Lower lobe of right lung (tissue), 2 donors: Measurements from ENCODE around the gene RAB11A. TPM values are rescaled to one million over a fixed set of nuclear protein-coding genes. Genes with fewer than 3 reads are reported as not detected.

Source experiments
- ATAC-seq, 2 donors: fragments of 200-7000 bp; cut with Tn5 transposase; one replicate each; pipeline ENCODE4 v1.9.1; 2020 to 2022; ENCODE audit warnings: mild to moderate bottlenecking in 2 of 2, moderate library complexity in 2 of 2
- DNase-seq: peaks from one replicate; pipeline ENCODE4 v3.0.0-alpha.2; 2020
- H3K27ac ChIP-seq: fragments of 200-600 bp; one replicate; pipeline ENCODE4 v1.8.0; 2022
- H3K27me3 ChIP-seq: fragments of 200-600 bp; one replicate; pipeline ENCODE4 v1.8.0; 2022; ENCODE audit warnings: low read depth
- H3K36me3 ChIP-seq: fragments of 200-600 bp; one replicate; pipeline ENCODE4 v1.8.0; 2022; ENCODE audit warnings: mild to moderate bottlenecking
- H3K4me1 ChIP-seq: fragments of 200-600 bp; one replicate; pipeline ENCODE4 v1.8.0; 2022
- H3K4me3 ChIP-seq: fragments of 200-600 bp; one replicate; pipeline ENCODE4 v1.8.0; 2022; ENCODE audit warnings: mild to moderate bottlenecking
- H3K9me3 ChIP-seq: fragments of 200-600 bp; one replicate; pipeline ENCODE4 v1.8.0; 2022
- intact Hi-C: fragments of 100-400 bp; cut with DNase I; formaldehyde crosslinking; loops from one replicate; pipeline ENCODE4 v1.11.0; 2022
- total RNA-seq: library from RNA; stranded (reverse); fragmentation: NEBNext Ultra II Directional; extraction: Animal tissue kit (Norgen Biotek cat#: 25700); gene quantifications from one replicate; pipeline ENCODE4 v1.2.1, GENCODE V29; 2021
- TF ChIP-seq, protein P1 (sequence below): fragments of 200-600 bp; IDR thresholded peaks from one replicate; pipeline ENCODE4 v1.8.0; 2022; ENCODE audit warnings: antibody characterized with exemption, mild to moderate bottlenecking
- donor health status: DM: no; HTN: yes; CAD: no; lungs with severe emphysema.

The RAB11A gene
- total RNA-seq, 1 donor from 2014 or later: 218 TPM

GRCh38 chr15:65900488-65900887, 31.2 kb downstream of the RAB11A start:
- H3K36me3 ChIP-seq: peaks cover 41% of the 10 kb centered on the region
- no peak overlapping the region for H3K27ac ChIP-seq
- intact Hi-C loops: no loop called here
- no peaks in the 10 kb centered on the region for H3K27me3 ChIP-seq
- DNase-seq: no peak
- ATAC-seq: no peak
- peaks cover 29% of the 10 kb centered on the region for H3K4me1 ChIP-seq
- no peaks in the 10 kb centered on the region for H3K9me3 ChIP-seq
- TF ChIP-seq, protein P1, sequence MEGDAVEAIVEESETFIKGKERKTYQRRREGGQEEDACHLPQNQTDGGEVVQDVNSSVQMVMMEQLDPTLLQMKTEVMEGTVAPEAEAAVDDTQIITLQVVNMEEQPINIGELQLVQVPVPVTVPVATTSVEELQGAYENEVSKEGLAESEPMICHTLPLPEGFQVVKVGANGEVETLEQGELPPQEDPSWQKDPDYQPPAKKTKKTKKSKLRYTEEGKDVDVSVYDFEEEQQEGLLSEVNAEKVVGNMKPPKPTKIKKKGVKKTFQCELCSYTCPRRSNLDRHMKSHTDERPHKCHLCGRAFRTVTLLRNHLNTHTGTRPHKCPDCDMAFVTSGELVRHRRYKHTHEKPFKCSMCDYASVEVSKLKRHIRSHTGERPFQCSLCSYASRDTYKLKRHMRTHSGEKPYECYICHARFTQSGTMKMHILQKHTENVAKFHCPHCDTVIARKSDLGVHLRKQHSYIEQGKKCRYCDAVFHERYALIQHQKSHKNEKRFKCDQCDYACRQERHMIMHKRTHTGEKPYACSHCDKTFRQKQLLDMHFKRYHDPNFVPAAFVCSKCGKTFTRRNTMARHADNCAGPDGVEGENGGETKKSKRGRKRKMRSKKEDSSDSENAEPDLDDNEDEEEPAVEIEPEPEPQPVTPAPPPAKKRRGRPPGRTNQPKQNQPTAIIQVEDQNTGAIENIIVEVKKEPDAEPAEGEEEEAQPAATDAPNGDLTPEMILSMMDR: no peak
- H3K4me3 ChIP-seq: no peak overlapping the region

GRCh38 chr15:65901336-65901735, 32.0 kb downstream of the RAB11A start:
- no peaks in the 10 kb centered on the region for H3K27me3 ChIP-seq
- DNase-seq (no peak), ATAC-seq (no peak)
- H3K27ac ChIP-seq: no peak overlapping the region
- intact Hi-C loops: no loop called here
- H3K4me1 ChIP-seq: peaks cover 22% of the 10 kb centered on the region
- H3K9me3 ChIP-seq: no peaks in the 10 kb centered on the region
- TF ChIP-seq, protein P1: no peak
- H3K4me3 ChIP-seq: no peak overlapping the region
- H3K36me3 ChIP-seq: peaks cover 47% of the 10 kb centered on the region

DNA sequence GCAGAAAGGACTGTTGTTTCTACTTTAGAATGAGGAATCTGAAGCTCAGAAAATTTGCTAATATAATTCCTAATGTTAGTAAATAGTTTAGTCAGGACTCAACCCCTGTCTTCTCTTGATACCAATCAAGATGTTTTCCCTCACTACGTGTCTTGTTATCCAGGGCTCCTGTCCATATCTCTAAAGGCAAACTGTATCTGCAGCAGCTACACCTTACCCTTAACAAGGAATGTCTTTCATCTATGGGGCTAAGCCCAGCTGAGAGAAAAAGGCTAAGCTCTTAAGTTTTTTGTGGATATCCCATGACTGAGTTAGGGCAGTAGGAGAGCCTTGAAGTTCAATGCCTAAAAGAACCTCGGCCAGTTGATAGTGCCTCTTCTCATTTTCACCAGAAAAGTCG, 32.5 kb downstream of the RAB11A start:
- DNase-seq (no peak), ATAC-seq (no peak)
- TF ChIP-seq, protein P1: no peak
- Histone ChIP-seq H3K27me3 (no peaks in the 10 kb centered on the region), H3K4me3 (no peak overlapping the region), H3K9me3 (no peaks in the 10 kb centered on the region), H3K27ac (no peak overlapping the region), H3K36me3 (peaks cover 52% of the 10 kb centered on the region), H3K4me1 (peaks cover 17% of the 10 kb centered on the region)
- intact Hi-C loops: no loop called here

DNA sequence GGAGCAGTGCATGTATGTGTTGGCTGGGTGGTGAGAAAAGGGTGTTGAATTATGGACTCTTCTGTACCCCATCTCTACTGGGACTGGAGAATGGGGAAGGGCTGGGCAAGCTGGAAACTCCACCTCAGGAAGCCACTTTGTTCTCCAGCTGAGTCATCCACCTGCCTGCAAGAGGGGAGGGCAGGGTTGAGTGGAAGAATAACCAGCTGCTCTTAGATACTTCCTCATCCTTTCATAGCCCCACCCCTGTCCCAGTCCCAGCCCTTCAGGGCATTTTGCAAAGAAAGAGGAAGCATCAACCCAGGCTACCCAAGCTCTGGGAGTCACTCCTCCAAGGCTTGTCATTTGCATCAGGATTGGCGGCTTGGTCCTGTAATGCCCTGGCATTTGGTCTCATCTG, 33.1 kb downstream of the RAB11A start:
- H3K36me3 ChIP-seq: peaks cover 57% of the 10 kb centered on the region
- TF ChIP-seq, protein P1: no peak
- intact Hi-C loops: no loop called here

DNA sequence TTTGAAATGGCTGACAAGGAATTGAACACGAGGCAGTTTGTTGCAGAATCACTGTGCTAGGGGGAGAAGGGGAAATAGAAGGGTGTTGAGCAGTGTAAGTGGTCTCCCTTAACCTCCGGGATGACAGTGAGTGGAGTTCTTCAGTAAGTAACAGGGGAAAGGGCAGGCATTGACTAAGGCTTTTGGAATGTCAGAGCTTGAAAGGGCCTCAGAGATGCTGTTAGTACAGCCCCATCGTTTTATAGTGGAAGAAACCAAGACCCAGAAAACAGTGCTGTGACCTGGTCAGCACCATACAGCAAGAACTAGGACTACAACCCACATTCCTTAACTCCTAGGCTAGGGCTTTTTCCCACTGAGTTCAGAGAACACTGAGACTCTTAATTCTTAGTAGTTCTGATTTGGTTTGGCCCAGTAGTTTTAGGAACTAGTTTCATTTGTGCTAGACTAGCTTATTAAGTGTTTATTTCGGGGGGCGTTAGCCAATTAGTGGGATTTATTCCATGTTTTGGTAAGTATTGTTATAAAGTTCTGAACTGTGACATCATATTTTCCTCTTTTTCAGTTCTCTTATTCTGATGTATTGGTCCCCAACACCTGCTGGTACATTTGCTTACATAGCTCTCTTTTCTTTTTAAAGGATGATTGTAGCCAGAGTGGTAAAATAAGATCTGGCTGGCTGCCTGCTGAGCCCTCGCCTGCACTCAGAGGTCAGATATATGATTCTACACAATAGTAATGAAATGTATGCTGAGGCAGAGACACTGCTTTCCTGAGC, 34.2 kb downstream of the RAB11A start:
- H3K36me3 ChIP-seq: peaks cover 58% of the 10 kb centered on the region
- intact Hi-C loops: no loop called here
- no peak for ATAC-seq
- H3K9me3 ChIP-seq: no peaks in the 10 kb centered on the region
- H3K4me1 ChIP-seq: peaks cover 15% of the 10 kb centered on the region
- TF ChIP-seq, protein P1: no peak
- H3K27ac ChIP-seq: no peak overlapping the region
- no peaks in the 10 kb centered on the region for H3K27me3 ChIP-seq
- DNase-seq: no peak
- H3K4me3 ChIP-seq: no peak overlapping the region

More for the DNA sequence above, 33.1 kb downstream of the RAB11A start:
- Histone ChIP-seq H3K9me3 (no peaks in the 10 kb centered on the region), H3K27me3 (no peaks in the 10 kb centered on the region), H3K4me3 (no peak overlapping the region), H3K27ac (no peak overlapping the region), H3K4me1 (peaks cover 15% of the 10 kb centered on the region)
- DNase-seq (peak; percentile 78), ATAC-seq (peak; percentile 90 to 93)
